Right ventricle myocardium superior (tissue), 1 donor: ENCODE measurements around the gene MYLK4. TPM values are rescaled to one million over a fixed set of nuclear protein-coding genes. Genes with fewer than 3 reads are reported as not detected.
A peak's percentile ranks its signal among the peaks of the same experiment; 100 is the strongest.

ENCODE experiments used
- ATAC-seq: fragments of 200-7000 bp; cut with Tn5 transposase; one replicate; pipeline ENCODE4 v1.9.1; 2020; ENCODE audit warnings: mild to moderate bottlenecking; ENCODE audit not compliant: poor library complexity
- DNase-seq: peaks from one replicate; pipeline ENCODE4 v3.0.0-alpha.2; 2020
- intact Hi-C: fragments of 100-400 bp; cut with DNase I; formaldehyde crosslinking; loops from one replicate; pipeline ENCODE4 v1.11.2; 2022
- long read RNA-seq: library from polyadenylated mRNA; unstranded; transcript quantifications from one replicate; pipeline ENCODE4 v2.0.0, GENCODE V29; 2021
- total RNA-seq: library from RNA; stranded (reverse); fragmentation: NEBNext Ultra II Directional; extraction: Animal tissue kit (Norgen Biotek cat#: 25700); gene quantifications from one replicate; pipeline ENCODE4 v1.2.1, GENCODE V29; 2021
- donor health status: DM: no; HTN: yes; CAD: no; lungs with severe emphysema.

Gene MYLK4
- total RNA-seq = 1.4 TPM
- long read RNA-seq, partial matches to known transcripts = 1 of 8 reads
- long read RNA-seq, other reads (novel, unspliced or antisense) = 7 of 8 reads

DNA sequence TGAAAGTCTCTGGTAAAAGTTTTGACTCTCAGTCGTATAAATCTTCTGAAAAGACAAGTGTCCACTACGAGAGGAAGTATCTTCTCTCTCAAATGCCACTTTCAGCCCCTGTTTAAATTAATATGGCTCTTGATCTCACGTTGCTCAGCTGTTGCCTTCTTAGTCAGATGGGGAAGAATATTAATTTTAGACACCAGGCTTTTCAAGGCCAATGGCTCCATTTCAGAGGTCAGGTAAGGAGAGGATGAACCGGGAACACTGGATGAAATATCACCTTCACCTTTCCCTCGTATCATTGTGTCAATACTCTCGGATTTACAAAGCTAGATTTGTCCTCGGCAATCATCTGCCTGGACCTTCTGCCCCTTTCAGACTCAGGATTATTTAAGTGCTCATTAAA, at the start of gene MYLK4:
Gene MYLK4, minus strand, starts transcription at position 91 of the 400 bp plus-strand sequence. CDS start 1,628 bp downstream, outside the sequence.
- intact Hi-C loops = no loop called here
- DNase-seq = no peak
- ATAC-seq = no peak

GRCh38 chr6:2799936-2800527, 49.3 kb upstream of the MYLK4 start:
- ATAC-seq (peak; percentile 36), DNase-seq (no peak)
- intact Hi-C loops = no loop called here

GRCh38 chr6:2798586-2799134, 47.9 kb upstream of the MYLK4 start:
- DNase-seq (no peak), ATAC-seq (no peak)
- intact Hi-C loops = no loop called here

GRCh38 chr6:2797564-2798031, 46.9 kb upstream of the MYLK4 start:
- intact Hi-C loops = no loop called here
- DNase-seq (no peak), ATAC-seq (no peak)

DNA sequence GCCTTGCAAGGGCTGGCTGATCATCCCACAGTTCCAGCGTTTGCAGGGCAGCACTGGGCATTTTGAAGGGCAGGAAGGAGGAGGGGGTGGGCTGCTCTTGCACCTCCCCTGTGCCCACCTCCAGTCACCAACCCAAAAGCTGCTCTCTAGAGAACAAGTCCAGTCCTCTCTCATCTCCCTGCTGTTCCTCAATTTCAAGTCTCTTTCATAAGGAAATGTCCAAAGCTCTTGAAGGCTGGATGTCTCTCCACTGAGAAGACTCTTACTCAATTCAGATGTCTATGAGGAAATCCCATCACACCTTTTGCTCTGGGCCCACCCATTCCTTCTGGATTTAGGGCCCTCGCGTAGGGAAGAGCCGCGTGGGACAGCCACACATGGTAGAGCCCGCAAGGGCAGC, 46.1 kb upstream of the MYLK4 start:
- DNase-seq (no peak), ATAC-seq (no peak)
- intact Hi-C loops = no loop called here

GRCh38 chr6:2795956-2796355, 45.2 kb upstream of the MYLK4 start:
- intact Hi-C loops = no loop called here
- DNase-seq (no peak), ATAC-seq (no peak)

DNA sequence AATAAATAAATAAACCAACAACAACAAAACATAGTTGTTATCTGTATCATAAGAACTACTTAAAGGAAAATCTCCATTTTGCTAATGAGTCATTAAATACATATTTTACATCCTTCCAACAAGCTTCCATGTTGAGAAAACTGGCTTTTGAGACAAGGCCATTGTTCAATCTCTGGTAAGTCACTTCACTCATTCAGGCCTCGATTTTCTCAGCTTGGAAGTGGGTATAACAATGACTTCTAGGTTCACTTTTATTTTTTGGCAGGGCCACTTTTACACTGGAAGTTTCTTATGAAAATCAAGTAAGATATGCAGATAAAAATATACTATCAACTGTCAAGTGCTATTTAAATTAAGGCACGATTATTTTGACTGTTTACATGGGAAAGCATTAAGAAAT, 44.4 kb upstream of the MYLK4 start:
- no peak for DNase-seq
- intact Hi-C loops = no loop called here
- ATAC-seq = no peak

DNA sequence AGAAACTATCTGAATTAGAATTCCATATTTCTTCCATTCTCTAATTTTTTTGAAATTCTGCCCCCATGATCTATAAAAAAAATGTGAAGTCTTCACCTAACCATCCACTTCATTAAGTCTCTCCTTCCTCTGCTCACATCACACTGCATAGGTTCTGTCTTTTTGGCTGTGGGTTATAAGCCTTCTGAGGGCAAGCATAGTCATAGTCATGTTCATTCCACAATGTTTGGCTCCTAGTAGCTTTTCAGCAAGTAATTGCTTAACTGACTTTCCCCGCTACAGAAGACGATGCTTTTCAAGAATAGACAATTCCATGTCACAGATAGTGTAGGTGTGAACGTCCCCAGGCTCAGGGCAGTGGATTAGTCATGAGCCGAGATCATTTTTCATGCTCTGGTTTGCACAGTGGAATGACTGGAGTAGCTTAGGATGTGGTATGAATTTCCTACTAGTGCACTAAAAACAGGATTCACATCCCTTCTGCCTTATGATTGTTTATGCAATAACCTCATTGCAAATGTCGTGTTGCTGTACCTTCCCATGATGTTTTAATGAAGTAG, 43.5 kb upstream of the MYLK4 start:
- ATAC-seq = no peak

DNA sequence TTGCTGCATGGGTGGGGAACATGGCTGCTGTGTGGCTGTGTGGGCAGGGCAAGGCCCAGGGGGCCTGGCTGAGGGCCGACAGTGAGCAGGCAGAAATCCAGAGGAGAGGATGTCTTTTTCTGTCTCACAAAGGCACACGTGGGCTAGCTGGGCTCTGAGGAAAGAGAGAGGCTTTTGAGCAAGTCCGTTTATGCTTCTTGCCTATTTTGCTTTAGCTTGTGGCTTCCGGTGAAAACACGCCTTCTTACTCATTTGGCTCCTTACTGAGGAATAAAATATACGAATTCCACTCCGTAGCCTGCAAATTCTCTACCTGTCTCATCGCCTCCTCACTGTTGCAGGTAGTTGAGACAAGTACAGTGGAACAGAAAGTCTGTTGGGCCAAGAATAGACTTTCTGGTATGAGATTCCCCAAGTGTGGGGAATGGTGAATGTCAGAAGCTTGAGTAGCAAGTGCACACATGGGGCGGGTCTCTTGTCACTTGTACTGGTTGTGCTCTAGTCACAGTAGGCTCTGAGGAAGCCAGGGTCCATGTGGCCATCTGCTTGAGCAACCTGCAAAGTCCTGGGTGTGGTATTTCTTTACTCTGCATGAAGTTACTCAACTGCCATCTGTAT, 42.9 kb upstream of the MYLK4 start:
- peak; percentile 18 for ATAC-seq
- intact Hi-C loops = loop anchor here (5.0 kb wide), 3 partner anchors 34 to 139 kb away; no protein-coding TSS in a partner anchor
- peak; percentile 51 for DNase-seq

More for the DNA sequence above, 43.5 kb upstream of the MYLK4 start:
- no peak for DNase-seq
- intact Hi-C loops = loop anchor here (5.0 kb wide), 3 partner anchors 33 to 138 kb away; no protein-coding TSS in a partner anchor

DNA sequence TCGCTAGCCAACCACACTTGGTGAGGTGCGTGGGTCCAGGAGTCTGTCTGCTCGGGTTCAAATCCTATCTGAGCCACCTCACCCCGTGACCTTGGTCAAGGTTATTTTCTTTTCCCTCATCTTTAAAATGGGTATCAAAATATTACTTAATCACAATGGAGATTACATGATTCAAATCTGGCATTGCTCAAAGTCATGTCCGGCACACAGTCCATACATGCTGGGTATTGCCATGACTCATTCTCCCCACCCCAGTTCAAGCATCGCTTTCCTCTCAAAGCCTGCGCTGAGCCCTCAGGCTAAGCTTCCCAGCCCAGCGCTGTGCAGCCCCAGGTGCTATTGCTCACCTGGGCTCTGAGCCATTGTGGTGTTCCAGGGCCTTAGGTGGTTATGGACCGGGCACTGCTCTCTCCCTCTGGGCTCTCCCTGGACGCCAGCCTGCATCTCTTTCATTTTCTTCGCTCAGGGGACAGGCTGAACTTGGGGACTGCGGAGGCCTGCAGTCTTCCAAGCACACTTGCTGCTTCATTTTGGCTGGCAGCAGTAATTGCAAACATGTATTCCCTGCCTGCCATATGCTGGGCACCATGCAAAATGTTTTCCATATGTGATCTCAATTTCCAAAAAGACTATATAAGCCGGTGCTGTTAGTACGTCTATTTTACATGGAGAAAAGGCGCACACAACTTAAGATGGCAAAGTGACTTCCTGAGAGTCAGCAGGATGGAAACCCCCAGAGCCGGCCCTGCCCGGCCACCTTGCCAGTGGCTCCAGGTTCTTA, 41.8 kb upstream of the MYLK4 start:
- no peak for ATAC-seq
- intact Hi-C loops = loop anchor here (5.0 kb wide), 3 partner anchors 35 to 140 kb away; no protein-coding TSS in a partner anchor
- DNase-seq = no peak

GRCh38 chr6:2791450-2791974, 40.8 kb upstream of the MYLK4 start:
- intact Hi-C loops = loop anchor here (5.0 kb wide), 3 partner anchors 36 to 141 kb away; no protein-coding TSS in a partner anchor
- DNase-seq (no peak), ATAC-seq (peak; percentile 3)

DNA sequence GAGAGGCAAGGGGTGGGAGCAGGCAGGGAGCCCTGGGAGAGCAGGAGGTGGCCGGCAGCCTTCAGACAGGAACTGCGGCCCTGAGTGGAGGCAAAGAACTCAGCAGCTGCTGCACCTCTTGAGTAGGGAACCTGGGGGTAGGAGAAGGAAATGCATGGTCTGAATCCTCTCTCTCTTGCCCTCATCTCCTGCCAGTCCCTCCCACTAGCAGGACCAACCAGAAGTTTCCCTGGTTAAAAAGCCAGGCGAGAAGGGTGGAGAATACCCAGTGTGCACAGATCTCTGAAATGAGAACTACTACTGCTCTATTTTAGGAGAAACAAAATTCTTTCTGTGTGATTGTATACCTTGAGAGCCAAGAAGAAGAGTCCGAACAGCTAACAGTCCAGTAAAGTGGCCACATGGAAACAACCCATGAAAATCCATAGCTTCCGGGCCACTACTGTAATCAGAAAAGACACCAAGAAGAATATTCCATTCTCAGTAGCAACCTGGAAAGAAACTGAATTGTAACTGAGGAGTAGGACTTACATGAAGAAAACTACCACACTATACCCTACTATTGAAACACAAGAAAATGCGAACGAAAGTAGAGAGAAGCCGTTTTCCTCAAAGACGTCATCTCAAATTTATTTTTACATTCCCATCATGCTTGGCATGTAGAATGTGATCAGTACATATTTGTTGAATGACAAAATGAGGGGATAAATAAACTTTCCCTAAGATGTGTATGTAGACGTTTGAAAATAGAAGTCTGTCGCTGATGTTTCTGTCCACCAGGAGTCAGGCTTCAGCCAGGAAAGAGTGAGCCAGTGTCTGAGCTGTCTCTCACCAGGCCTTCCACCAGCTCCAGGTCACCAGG, 40.1 kb upstream of the MYLK4 start:
- DNase-seq = peak; percentile 59
- intact Hi-C loops = loop anchor here (5.0 kb wide), 3 partner anchors 36 to 141 kb away; no protein-coding TSS in a partner anchor
- ATAC-seq = peak; percentile 87

DNA sequence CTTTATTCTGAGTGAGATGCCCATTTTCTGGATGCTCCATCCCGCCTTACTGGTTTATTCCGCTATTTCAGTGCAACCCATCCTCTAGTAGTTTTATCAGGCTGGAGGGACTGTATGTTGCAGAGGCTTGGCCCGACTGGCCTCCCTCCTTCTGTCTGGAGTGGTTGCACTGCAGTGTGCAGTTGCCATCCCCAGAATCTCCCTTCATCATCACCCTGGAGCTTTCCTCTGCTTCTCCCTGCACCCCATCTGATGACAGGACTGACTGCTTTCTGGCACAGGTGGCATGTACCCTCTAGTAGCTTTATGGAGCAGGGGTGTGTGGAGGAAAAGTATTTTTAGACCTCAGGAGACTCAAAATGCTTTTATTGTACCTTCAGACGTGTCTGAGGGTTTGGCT, 35.5 kb upstream of the MYLK4 start:
- DNase-seq = no peak
- ATAC-seq = peak; percentile 23
- intact Hi-C loops = no loop called here

- DNase-seq (no peak), ATAC-seq (no peak)
- intact Hi-C loops = no loop called here
Measured at GRCh38 chr6:2784930-2785329, 34.2 kb upstream of the MYLK4 start.

DNA sequence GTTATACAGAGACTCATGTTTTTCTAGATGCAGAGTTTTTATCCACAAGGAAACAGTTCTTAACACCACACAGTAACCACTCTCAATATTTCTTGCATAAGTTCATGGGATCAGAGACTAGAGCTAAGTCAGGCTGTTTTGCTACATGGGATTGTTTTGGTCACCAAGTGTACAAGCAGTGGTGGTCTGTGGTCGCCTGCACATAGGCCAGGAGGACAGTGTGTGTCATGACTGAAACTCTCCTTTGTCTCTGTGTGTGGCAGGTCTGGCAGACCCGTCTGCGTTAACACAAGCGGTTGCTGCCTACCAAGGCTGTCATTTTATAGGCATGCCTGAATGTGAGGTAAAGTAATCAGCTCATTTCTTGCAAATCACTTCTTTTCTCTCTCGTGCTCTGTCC, 33.3 kb upstream of the MYLK4 start:
- no peak for DNase-seq
- no peak for ATAC-seq
- intact Hi-C loops = no loop called here

DNA sequence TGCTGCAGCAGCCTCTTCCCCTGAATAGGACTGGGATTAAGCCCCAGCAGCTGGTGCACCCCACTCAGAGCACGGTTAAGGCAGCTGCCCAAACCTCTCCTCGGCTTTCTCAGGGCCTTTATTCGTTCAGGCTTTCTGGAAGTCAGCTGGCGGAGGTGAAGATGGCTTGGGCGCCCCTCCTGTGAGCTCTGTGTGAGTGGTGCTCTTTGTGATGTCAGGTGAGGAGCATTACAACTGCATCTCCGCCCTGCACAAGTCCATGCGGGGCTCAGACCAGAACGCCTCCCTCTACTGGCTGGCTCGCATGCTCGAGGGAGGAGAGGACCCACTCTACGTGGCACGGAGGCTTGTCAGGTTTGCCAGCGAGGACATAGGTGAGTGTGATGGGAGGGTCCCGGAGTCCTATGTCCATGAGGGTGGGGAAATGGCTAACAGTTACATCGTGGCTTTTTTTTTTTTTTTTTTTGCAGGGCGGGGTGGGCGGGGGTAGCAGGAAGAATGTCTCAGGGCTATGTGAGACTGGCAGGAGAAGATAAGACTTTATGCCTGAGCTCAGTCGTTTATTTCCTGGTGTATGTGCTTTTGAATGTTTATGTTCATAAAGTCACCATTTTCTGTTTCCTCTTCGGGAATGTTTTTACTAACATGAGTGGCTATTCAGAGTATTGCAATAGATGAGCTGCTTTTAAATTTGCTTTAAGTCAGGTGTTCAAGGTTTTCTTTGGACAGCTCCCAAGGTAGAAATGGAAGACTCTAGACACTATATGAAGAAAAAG, 32.7 kb upstream of the MYLK4 start:
- ATAC-seq (no peak), DNase-seq (no peak)
- intact Hi-C loops = no loop called here

DNA sequence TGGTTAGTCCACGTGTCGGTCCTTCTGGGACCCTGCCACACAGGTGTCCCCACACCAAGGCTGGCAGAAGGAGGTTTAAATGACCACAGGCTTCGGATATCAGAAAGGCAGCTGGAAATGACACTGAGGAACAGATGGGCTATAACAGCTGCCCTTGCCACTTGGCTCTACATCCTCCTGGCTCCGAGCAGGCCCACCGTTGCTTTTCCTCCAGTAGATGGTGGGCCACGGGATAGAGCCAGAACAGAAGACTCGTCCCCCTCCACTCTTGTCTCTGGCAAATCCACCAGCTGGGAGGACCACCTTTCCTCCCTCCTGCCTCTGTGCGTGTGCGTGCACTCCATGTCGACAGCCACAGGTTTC, 32.1 kb upstream of the MYLK4 start:
- ATAC-seq (no peak), DNase-seq (no peak)
- intact Hi-C loops = no loop called here
